K562 (cell line): ENCODE measurements around the gene ACTR1B. TPM values are rescaled to one million over a fixed set of nuclear protein-coding genes. Genes with fewer than 3 reads are reported as not detected.

Source experiments
- CHD1 ChIP-seq: fragments of 200-600 bp; sonication (generic); IDR thresholded peaks from one replicate; pipeline ENCODE4 v1.6.1; 2012; ENCODE audit warnings: mild to moderate bottlenecking, moderate library complexity, low read length, inconsistent platforms
- CLOCK ChIP-seq: fragments of 250-450 bp; sonication (Bioruptor Pico); IDR thresholded peaks from 2 replicates; pipeline ENCODE4 v1.4.0; 2020; ENCODE audit warnings: mild to moderate bottlenecking, moderate library complexity, borderline replicate concordance
- CREM ChIP-seq: IDR thresholded peaks from 2 replicates; pipeline ENCODE4 v1.6.1; 2014; ENCODE audit warnings: antibody characterized with exemption, low read depth
- EGR1 ChIP-seq: fragments of 450-650 bp; conservative IDR thresholded peaks from 2 replicates; pipeline ENCODE4 v1.6.1; 2017; ENCODE audit warnings: mild to moderate bottlenecking
- KAT7 ChIP-seq: sonication (generic); formaldehyde crosslinking; IDR thresholded peaks from 2 replicates; pipeline ENCODE4 v1.8.0; 2022; ENCODE audit warnings: missing genetic modification reagents, mild to moderate bottlenecking, borderline replicate concordance
- MAFK ChIP-seq: IDR thresholded peaks from 2 replicates; pipeline ENCODE4 v1.6.1; 2011; ENCODE audit warnings: low read length, improper control_type of control experiment
- NUFIP1 ChIP-seq: fragments of 450-650 bp; IDR thresholded peaks from 2 replicates; pipeline ENCODE4 v1.6.1; 2018; ENCODE audit not compliant: partially characterized antibody
- SMAD4 ChIP-seq: fragments of 250-450 bp; sonication (Bioruptor Pico); conservative IDR thresholded peaks from 2 replicates; pipeline ENCODE4 v1.8.0; 2021; ENCODE audit warnings: inconsistent platforms, mild to moderate bottlenecking, moderate library complexity
- SREBF2 ChIP-seq: sonication (generic); formaldehyde crosslinking; IDR thresholded peaks from 2 replicates; pipeline ENCODE4 v1.4.0; 2020; ENCODE audit warnings: mild to moderate bottlenecking, missing genetic modification reagents
- SRF ChIP-seq, 2 experiments: fragments of 250-450, 450-650 bp in 1 of 2; sonication (Bioruptor Pico) in 1 of 2; sonication (generic) in 1 of 2; formaldehyde crosslinking; IDR thresholded peaks; 2 replicates each; pipeline versions ENCODE4 v1.5.0 to v1.5.1; 2020 to 2022; ENCODE audit warnings: mild to moderate bottlenecking in 1 of 2, missing genetic modification reagents in 1 of 2
- SUPT5H ChIP-seq: fragments of 450-650 bp; IDR thresholded peaks from 2 replicates; pipeline ENCODE4 v1.6.1; 2016
- TAF9B ChIP-seq: fragments of 450-650 bp; IDR thresholded peaks from 2 replicates; pipeline ENCODE4 v1.6.1; 2018; ENCODE audit warnings: mild to moderate bottlenecking; ENCODE audit not compliant: partially characterized antibody
- TCFL5 ChIP-seq: fragments of 250-450 bp; sonication (Bioruptor Pico); conservative IDR thresholded peaks from 2 replicates; pipeline ENCODE4 v1.6.1; 2021; ENCODE audit warnings: mild to moderate bottlenecking, moderate library complexity, matching md5 sums
- THAP7 ChIP-seq: fragments of 250-450 bp; sonication (Bioruptor Pico); IDR thresholded peaks from 2 replicates; pipeline ENCODE4 v1.5.0; 2021
- USF1 ChIP-seq: sonication (generic); formaldehyde crosslinking; IDR thresholded peaks from 2 replicates; pipeline ENCODE4 v1.9.0; 2022; ENCODE audit warnings: mild to moderate bottlenecking, missing genetic modification reagents
- ZFX ChIP-seq: sonication (generic); formaldehyde crosslinking; IDR thresholded peaks from 2 replicates; pipeline ENCODE4 v1.8.0; 2022; ENCODE audit warnings: mild to moderate bottlenecking, missing genetic modification reagents, moderate library complexity
- ZNF324 ChIP-seq: fragments of 250-450 bp; sonication (Bioruptor Pico); IDR thresholded peaks from 2 replicates; pipeline ENCODE4 v1.4.0; 2020; ENCODE audit warnings: mild to moderate bottlenecking
- ZNF511 ChIP-seq: sonication (generic); formaldehyde crosslinking; IDR thresholded peaks from 2 replicates; pipeline ENCODE4 v1.8.0; 2022; ENCODE audit warnings: mild to moderate bottlenecking, missing genetic modification reagents
- ZNF57 ChIP-seq: fragments of 450-650 bp; formaldehyde crosslinking; IDR thresholded peaks from 2 replicates; pipeline ENCODE4 v1.4.0; 2020; ENCODE audit warnings: mild to moderate bottlenecking, moderate library complexity
- ZNF766 ChIP-seq: fragments of 200-800 bp; sonication (Bioruptor generic); conservative IDR thresholded peaks from 2 replicates; pipeline ENCODE4 v1.6.1; 2016; ENCODE audit warnings: missing genetic modification characterization, missing compliant biosample characterization
- polyA plus RNA-seq, 8 experiments: library from polyadenylated mRNA; depleted of rRNA in 4 of 8; stranded (reverse) in 5 of 8; unstranded in 3 of 8; fragments of >200 nt; fragmentation: Nextera tagmentation in 2 of 8; fragmentation: Illumina TruSeq in 1 of 8; extraction: Ambion mirVana in 2 of 8; extraction: Trizol in 1 of 8; gene quantifications; 2 replicates each; pipeline versions ENCODE4 v1.2.1 to v1.2.3, GENCODE V29; 2011 to 2014; ENCODE audit warnings: inconsistent platforms in 1 of 8, missing spikeins in 1 of 8
- total RNA-seq, 7 experiments: library from RNA; depleted of rRNA in 6 of 7; stranded (reverse); fragments of >200 nt in 6 of 7; fragmentation: Illumina TruSeq in 2 of 7; extraction: Trizol in 2 of 7; gene quantifications; 2 replicates each; pipeline versions ENCODE4 v1.2.1 to v1.2.3, GENCODE V29; 2011 to 2021; ENCODE audit warnings: low replicate concordance in 1 of 7

ACTR1B gene
- total and polyA plus RNA-seq, 9 of the 15 experiments (the other 6 are each of a cell fraction or from before 2014, with no cell fraction given): 0.49 to 42.3 (median 22.5) TPM

GRCh38 chr2:97645695-97646629 lies 17.9 kb downstream of the ACTR1B start, which contains the start of gene COX5B (continued):
- no peak for TF ChIP-seq CLOCK (CRISPR knock-in tag)
- peak; percentile 57; the same call in 1 of the 2 replicates for TF ChIP-seq KAT7 (CRISPR knock-in tag)
- peak; percentile 55 for TF ChIP-seq CREM
- peak; percentile 89 for TF ChIP-seq TAF9B
- no peak for TF ChIP-seq TCFL5 (CRISPR knock-in tag)
- TF ChIP-seq USF1 (CRISPR knock-in tag): peak; percentile 29; the same call in 1 of the 2 replicates
- peak; percentile 99 for TF ChIP-seq EGR1
- TF ChIP-seq ZNF57: no peak
- peak; percentile 72 for TF ChIP-seq CHD1
- TF ChIP-seq ZFX: peak; percentile 86
- 0 out of 2 replicates have a peak, but pooled peaks have one; percentile 15 for TF ChIP-seq SREBF2 (CRISPR knock-in tag)
- no peak for TF ChIP-seq ZNF324
- TF ChIP-seq THAP7 (CRISPR knock-in tag): 0 out of 2 replicates have a peak, but pooled peaks have one; percentile 61
- TF ChIP-seq ZNF511: peak; percentile 26; the same call in 1 of the 2 replicates
- TF ChIP-seq SUPT5H: peak; percentile 96
- peak in 1 of 2 experiments; percentile 70; a peak in 1 of 4 replicates for TF ChIP-seq SRF (CRISPR knock-in tag; IDR thresholded peaks at IDR 0.05)
- no peak; the same call in 1 of the 2 replicates for TF ChIP-seq SMAD4 (CRISPR knock-in tag)
- no peak for TF ChIP-seq NUFIP1
- peak; percentile 3; the same call in 1 of the 2 replicates for TF ChIP-seq ZNF766 (CRISPR knock-in tag)
- 0 out of 2 replicates have a peak, but pooled peaks have one; percentile 13 for TF ChIP-seq MAFK
